Fibroblast of lung (primary cell): ENCODE data around the gene ERGIC1. TPM values are rescaled to one million over a fixed set of nuclear protein-coding genes. Genes with fewer than 3 reads are reported as not detected.

Source experiments
- DNase-seq, 2 donors: peaks; one replicate each; pipeline versions ENCODE4 v3.0.0 to v3.0.0-alpha.2; 2010; ENCODE audit warnings: low read depth in 2 of 2
- H2AFZ ChIP-seq: 2 replicates; pipeline ENCODE4 v1.5.1; 2012; ENCODE audit warnings: low read length, control low read depth, inconsistent platforms
- H3K27ac ChIP-seq: 2 replicates; pipeline ENCODE4 v1.5.1; 2011; ENCODE audit warnings: low read length, control low read depth; ENCODE audit not compliant: insufficient read depth
- H3K27me3 ChIP-seq: 2 replicates; pipeline ENCODE4 v1.5.1; 2011; ENCODE audit warnings: mild to moderate bottlenecking, low read length; ENCODE audit not compliant: control insufficient read depth, insufficient read depth
- H3K36me3 ChIP-seq: 2 replicates; pipeline ENCODE4 v1.5.1; 2011; ENCODE audit warnings: low read length; ENCODE audit not compliant: control insufficient read depth, insufficient read depth
- H3K4me1 ChIP-seq: 2 replicates; pipeline ENCODE4 v1.5.1; 2011; ENCODE audit warnings: low read length; ENCODE audit not compliant: control insufficient read depth, insufficient read depth; ENCODE audit errors: extremely low read depth
- H3K4me2 ChIP-seq: 2 replicates; pipeline ENCODE4 v1.5.1; 2011; ENCODE audit warnings: low read length, control low read depth; ENCODE audit not compliant: insufficient read depth; ENCODE audit errors: extremely low read depth
- H3K4me3 ChIP-seq, 4 experiments: fragments of 200-600 bp in 1 of 4; sonication (generic) in 1 of 4; replicated peaks in 1 of 4; 2 replicates each; pipeline ENCODE4 v1.5.1; 2011 to 2016; ENCODE audit warnings: low read length in 4 of 4, low read depth in 3 of 4, mild to moderate bottlenecking in 3 of 4, control low read depth in 2 of 4, inconsistent platforms in 1 of 4, mixed read lengths in 1 of 4; ENCODE audit not compliant: insufficient read depth in 1 of 4; ENCODE audit errors: control extremely low read depth in 1 of 4
- H3K79me2 ChIP-seq: 2 replicates; pipeline ENCODE4 v1.5.1; 2012; ENCODE audit warnings: mild to moderate bottlenecking, low read length, inconsistent platforms; ENCODE audit not compliant: control insufficient read depth, insufficient read depth
- H3K9ac ChIP-seq: 2 replicates; pipeline ENCODE4 v1.5.1; 2011; ENCODE audit warnings: mild to moderate bottlenecking, low read length, control low read depth; ENCODE audit not compliant: insufficient read depth
- H3K9me3 ChIP-seq: 2 replicates; pipeline ENCODE4 v1.5.1; 2012; ENCODE audit warnings: low read depth, low read length; ENCODE audit not compliant: control insufficient read depth, insufficient read depth
- H4K20me1 ChIP-seq: 2 replicates; pipeline ENCODE4 v1.5.1; 2011; ENCODE audit warnings: low read length; ENCODE audit not compliant: control insufficient read depth, insufficient read depth; ENCODE audit errors: extremely low read depth
- CTCF ChIP-seq, 2 donors: IDR thresholded peaks in 1 of 2; conservative IDR thresholded peaks in 1 of 2; 1 replicate in 1 of 2; 2 replicates in 1 of 2; pipeline ENCODE4 v1.5.1; 2011 to 2012; ENCODE audit warnings: low read length in 2 of 2, control low read depth in 1 of 2, inconsistent platforms in 1 of 2, low read depth in 1 of 2, mild to moderate bottlenecking in 1 of 2
- EZH2 ChIP-seq: IDR thresholded peaks from 2 replicates; pipeline ENCODE4 v1.5.1; 2012; ENCODE audit warnings: low read length, control low read depth, mild to moderate bottlenecking; ENCODE audit errors: missing control alignments
- polyA plus RNA-seq, 2 donors: library from polyadenylated mRNA; depleted of rRNA in 1 of 2; stranded (reverse) in 1 of 2; unstranded in 1 of 2; fragments of >200 nt; gene quantifications; 2 replicates each; pipeline ENCODE4 v1.2.1, GENCODE V29; 2011 to 2012; ENCODE audit warnings: missing spikeins in 1 of 2
- total RNA-seq: library from RNA; depleted of rRNA; stranded (reverse); fragments of >200 nt; gene quantifications from 2 replicates; pipeline ENCODE4 v1.2.1, GENCODE V29; 2014

Gene ERGIC1
- total and polyA plus RNA-seq, 2 donors (not counting 1 experiment from before 2014, with no cell fraction given) = 113 to 171 TPM

GRCh38 chr5:172918421-172919371 is 84.6 kb downstream of the ERGIC1 start:
- no peaks in the 10 kb centered on the region for H3K79me2 ChIP-seq
- no peaks in the 10 kb centered on the region for H3K9me3 ChIP-seq
- no peaks in the 10 kb centered on the region for H3K27me3 ChIP-seq
- H3K4me1 ChIP-seq = peaks cover 17% of the 10 kb centered on the region
- peaks cover 35% of the 10 kb centered on the region for H3K36me3 ChIP-seq
- DNase-seq = no peak
- H3K27ac ChIP-seq = peak overlapping the region; percentile 98
- H4K20me1 ChIP-seq = no peaks in the 10 kb centered on the region
- TF ChIP-seq EZH2 (no peak), CTCF (conservative IDR thresholded peaks at IDR 0.05 in 1 of 2, IDR thresholded peaks at IDR 0.05 in 1 of 2; ENCODE audit: low read depth in 1 of 2, low read length in 2 of 2) (no peak)
- H3K4me2 ChIP-seq = no peak overlapping the region
- no peak overlapping the region for H3K9ac ChIP-seq
- H3K4me3 ChIP-seq = no peak overlapping the region
- H2AFZ ChIP-seq = no peak overlapping the region

GRCh38 chr5:172919525-172920446 is 85.7 kb downstream of the ERGIC1 start:
- Histone ChIP-seq H2AFZ (no peak overlapping the region), H3K4me3 (no peak overlapping the region), H3K27me3 (no peaks in the 10 kb centered on the region), H3K9ac (peak overlapping the region; percentile 51), H3K9me3 (no peaks in the 10 kb centered on the region), H3K4me1 (peaks cover 17% of the 10 kb centered on the region), H4K20me1 (no peaks in the 10 kb centered on the region), H3K27ac (peak overlapping the region; percentile 98), H3K79me2 (no peaks in the 10 kb centered on the region), H3K4me2 (peak overlapping the region; percentile 1), H3K36me3 (peaks cover 35% of the 10 kb centered on the region)
- peak; percentile 71 to 76 for DNase-seq
- TF ChIP-seq EZH2 (no peak), CTCF (conservative IDR thresholded peaks at IDR 0.05 in 1 of 2, IDR thresholded peaks at IDR 0.05 in 1 of 2; ENCODE audit: low read depth in 1 of 2, low read length in 2 of 2) (no peak)

- DNase-seq = peak; percentile 99 to 100
- Histone ChIP-seq H3K9ac (peak overlapping the region; percentile 51), H3K79me2 (no peaks in the 10 kb centered on the region), H3K4me1 (peaks cover 17% of the 10 kb centered on the region), H2AFZ (no peak overlapping the region), H4K20me1 (no peaks in the 10 kb centered on the region), H3K9me3 (no peaks in the 10 kb centered on the region), H3K36me3 (peaks cover 32% of the 10 kb centered on the region), H3K27me3 (no peaks in the 10 kb centered on the region), H3K4me2 (no peak overlapping the region), H3K27ac (peak overlapping the region; percentile 98), H3K4me3 (no peak overlapping the region)
- TF ChIP-seq CTCF (conservative IDR thresholded peaks at IDR 0.05 in 1 of 2, IDR thresholded peaks at IDR 0.05 in 1 of 2; ENCODE audit: low read depth in 1 of 2, low read length in 2 of 2) (no peak), EZH2 (no peak)
Observed at GRCh38 chr5:172920447-172920849, 86.4 kb downstream of the ERGIC1 start.
